Femur (tissue), 1 donor: ENCODE data around the gene CD99.
A peak's percentile ranks its signal among the peaks of the same experiment; 100 is the strongest.
"Not testable (repeated sequence)": the region's sequence is repeated elsewhere in the genome, so short reads cannot be mapped to it uniquely, and the experiment has no call there.

Experiments used
- DNase-seq: peaks from one replicate; pipeline ENCODE4 v3.0.0-alpha.2; 2017

CD99 gene

DNA sequence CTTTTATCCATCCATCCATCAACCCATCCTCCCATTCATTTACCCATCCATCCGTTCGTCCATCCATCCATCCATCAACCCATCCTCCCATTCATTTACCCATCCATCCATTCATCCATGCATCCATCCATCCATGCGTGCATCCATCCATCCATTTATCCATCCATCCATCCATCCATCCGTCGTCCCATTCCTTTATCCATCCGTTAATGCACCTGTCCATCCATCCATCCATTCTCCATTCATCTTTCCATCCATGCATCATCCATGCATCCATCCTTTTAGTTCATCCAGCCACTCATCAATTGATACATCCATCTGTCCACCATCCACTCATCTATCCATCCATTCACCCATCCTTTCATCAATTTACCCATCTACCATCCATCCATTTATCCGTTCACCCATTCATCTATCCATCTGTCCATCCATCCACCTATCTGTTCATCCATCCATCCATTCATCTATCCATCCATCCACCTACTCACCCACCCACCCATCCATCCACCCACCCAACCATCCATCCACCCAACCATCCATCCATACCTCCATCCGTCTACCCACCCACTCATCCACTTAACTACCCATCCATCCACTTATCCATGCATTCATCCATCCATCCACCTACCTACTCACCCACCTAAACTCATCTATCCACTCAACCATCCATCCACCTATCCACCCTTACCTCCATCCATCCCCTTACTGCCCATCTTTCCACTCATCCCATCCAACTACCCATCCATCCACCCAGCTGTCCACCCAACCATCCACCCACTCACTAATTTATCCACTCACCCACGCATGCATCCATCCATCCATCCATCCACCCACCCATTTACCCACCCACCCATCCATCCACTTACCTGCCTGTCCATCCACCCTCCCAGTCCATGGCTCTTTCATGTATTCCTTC lies 9.6 kb downstream of the CD99 start:
- DNase-seq: no peak

DNA sequence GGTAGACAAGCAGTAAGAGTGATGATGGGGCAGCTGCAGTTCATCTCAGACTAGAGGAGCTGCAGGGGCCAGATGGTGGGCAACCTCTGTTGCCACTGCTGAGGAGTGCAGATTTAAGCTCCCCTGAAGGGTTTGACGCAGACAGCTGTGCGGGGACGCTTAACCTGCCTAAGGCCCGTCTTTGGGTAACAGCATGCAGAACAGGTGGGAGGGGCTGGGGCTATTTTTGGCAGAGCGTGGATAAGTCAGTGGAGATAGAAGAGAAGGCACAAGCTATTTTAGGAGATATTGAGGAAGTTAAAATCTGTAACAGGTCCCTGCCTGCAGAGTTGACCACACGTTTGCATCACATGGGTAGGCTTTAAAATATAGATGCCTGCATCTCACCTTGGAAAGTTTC lies 10.5 kb downstream of the CD99 start:
- DNase-seq: no peak

DNA sequence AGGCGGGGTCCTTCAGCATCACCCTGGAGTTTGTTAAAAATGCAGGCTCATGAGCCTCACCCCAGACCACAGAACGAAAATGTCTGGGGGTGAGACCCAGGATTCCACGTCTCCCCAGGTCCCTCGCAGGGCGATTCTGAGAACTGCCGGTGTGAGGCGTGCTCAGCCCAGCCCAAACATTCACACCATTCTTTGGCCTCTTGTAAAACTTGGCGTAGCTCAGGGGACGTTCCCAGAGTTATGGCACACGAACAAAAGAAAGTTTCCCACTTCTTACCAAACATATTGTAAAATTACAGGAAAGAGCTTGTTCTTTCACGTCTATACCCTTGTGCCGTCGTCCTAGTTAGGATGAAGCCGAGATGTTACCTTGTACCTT lies 12.9 kb downstream of the CD99 start:
- peak; percentile 33 for DNase-seq

DNA sequence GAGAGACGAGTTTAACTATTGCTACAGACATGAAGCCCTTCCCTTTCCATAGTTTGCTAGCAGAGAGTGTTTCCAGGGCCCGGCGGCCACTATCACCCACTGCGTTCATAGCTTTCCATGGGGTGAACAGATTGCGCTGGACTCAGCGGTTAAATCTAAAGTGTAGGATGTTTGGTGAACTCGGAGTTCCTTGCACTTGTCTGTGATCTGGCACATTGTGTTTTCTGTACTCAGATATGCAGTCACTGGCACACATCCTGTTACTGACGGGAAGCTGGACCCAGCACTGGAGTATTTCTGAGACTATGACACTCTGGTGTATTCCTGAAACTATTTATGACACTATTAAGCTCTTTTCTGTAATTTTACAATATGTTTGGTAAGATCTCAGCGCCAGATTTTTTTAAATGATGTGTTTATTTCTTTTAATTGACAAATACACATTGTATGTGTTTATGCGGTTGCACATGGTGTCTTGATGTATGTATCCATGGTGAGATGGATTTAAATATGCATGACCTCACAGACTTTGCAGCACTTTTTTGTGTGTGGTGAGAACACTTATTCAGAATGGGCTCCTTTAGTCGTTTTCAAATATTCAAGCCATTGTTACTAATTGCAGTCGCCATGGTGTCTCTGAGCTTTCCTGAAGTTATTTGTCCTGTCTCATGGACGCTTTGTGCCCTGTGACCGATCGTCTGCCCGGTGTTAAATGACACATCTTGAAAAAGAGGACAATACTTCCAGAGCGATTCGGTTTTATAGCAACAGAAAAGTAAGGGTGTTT lies 14.1 kb downstream of the CD99 start:
- peak; percentile 49 for DNase-seq

DNA sequence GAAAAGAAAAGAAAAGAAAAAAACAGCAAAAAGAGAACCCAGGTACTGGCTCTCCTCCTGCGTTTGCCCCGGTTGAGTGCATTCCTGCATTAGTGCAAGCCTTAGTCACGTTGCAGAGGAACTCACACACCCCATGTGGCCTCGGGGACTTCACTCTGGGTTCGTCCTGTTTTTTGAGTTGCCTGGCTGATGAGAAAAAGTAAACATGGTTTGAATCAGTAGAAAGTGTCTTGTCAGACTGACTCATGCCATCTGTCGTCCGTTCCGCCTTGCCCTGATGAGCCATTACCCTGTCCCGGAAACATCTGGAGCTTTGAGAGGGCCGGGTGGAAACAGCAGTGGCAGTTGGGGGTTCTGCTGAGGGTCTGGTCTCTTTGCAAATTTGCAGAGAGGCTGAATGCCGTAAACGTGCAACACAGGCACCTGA lies 16.3 kb downstream of the CD99 start:
- DNase-seq: peak; percentile 83

DNA sequence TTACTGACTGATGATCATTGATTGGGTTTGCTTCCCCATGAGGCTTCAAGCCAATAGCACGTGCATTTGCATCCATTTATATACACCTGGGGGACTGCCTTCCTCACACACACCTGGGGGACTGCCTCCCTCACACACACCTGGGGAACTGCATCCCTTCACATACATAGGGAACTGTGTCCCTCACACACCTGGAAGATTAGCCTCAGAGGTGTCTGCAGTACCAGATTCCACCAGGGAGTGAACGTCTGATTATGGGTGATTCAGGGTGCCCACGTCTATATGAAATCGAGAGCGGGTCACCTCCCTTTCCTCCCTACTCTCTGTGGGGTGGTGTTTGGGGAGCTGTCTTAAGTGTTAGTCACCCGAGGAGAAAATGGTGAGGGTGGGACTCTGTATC lies 16.9 kb downstream of the CD99 start:
- no peak for DNase-seq

DNA sequence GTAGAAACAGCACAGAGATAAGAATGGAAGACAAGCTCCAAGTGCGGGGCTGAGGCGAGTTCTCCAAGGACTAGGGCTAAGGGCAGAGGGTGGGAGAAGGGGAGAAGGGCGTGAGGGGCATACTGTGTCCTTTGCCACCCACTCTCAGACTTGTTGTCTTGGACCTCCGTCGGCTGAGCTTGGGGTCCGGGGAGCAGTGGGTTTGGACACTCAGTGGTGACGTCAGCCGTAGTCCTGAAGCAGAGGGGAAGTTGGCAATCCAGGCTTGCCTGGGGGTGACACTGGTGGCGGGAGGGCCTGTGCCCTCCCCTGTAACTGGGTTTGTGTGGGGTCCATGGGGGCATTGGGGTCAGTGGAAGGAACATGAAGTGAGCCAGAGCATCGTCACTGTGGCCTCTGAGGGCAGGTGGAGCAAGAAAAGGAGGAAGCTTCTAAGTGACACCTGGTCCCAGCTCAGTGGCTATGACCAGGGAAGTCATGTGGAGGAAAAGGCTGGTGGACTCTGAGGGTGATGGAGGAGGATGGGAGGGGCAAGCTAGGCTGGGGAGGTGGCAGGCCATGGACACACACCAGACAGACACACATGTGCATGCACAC lies 17.6 kb downstream of the CD99 start:
- no peak for DNase-seq

DNA sequence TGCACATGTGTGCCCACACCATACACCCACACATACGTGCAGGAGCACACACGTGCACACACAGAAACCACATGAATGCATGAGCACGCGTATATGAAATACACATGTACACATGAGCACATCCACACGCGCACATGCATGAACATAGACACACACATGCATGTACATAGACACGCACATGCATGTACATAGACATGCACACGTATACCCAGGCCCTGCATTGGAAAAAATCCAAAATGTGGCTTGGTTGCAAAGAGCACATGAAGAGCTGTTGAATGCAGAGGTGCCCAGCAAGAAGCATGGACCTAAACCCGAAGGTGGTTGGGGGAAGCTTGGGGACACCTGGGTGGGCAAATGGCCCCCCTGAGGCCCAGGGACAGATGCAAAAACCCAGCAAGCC lies 18.5 kb downstream of the CD99 start:
- no peak for DNase-seq

DNA sequence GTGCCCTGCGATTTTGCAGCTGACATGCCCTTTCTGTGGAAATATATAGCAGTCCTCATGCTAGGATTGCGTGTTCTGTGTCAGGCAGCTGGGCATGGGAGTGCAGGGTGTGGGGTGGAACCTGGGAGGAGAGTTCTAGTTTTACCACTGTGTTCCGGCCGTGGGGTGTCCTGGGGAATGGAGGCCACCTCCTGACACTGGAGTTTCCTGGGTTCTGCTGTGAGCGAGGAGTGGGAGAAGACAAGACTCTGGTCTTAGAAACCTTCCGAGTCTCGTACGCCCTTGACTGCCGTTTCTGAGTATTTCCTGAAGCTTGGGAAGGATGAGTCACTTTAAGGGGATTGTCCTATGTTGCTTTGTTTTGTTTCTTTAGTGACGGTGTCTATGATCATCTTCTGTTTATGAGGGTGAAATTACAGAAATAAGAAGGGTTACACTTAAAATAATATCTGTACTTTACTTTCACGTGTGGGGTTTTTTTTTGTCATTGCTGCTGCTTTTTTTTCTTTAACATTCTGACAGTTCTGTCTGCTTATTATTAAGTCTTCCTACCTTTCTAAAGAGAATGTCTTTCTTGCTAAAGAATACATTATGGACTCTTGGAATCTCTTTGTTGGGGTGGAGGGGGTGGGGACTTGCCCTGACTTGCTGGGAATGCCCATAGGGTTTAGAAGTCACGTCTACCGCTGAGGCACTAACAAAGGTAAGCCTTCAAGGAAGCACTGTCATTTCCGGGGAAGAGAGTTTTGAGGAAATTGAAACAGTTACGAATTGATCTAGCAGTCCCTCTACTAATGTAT lies 19.1 kb downstream of the CD99 start:
- DNase-seq: peak; percentile 44

DNA sequence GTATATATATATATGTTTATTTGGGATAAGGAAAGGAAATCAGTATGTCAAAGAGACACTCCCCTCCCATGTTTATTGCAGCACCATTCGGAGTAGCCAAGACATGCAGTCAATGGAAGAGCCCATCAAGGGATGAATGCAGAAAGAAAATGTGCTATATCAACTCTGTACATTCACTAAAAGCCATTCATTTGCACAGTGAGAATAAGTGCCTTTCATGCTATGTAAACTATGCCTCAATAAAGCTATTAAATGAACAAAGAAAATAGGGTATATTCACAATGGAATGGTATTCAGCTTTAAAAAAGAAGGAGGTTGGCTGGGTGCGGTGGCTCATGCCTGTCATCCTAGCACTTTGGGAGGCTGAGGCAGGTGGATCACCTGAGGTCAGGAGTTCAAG lies 20.3 kb downstream of the CD99 start:
- DNase-seq: no peak

DNA sequence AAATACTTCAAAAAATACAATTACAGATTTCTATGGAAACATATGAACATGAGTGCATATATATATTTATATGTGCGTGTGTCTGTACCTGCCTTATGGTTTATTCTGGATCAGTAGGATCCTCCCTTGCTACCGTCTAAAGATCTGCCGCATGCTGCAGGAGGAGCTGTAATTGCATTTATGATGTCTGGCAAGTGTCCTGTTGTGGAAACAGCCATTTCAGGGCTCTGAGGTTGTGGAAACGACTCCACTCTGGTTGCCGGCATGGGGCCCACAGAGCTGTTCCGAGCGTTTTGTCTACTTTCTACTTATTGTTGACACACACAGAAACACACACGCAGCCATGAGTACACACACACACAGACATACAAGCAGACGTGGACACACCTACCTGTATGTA lies 21.3 kb downstream of the CD99 start:
- DNase-seq: no peak

DNA sequence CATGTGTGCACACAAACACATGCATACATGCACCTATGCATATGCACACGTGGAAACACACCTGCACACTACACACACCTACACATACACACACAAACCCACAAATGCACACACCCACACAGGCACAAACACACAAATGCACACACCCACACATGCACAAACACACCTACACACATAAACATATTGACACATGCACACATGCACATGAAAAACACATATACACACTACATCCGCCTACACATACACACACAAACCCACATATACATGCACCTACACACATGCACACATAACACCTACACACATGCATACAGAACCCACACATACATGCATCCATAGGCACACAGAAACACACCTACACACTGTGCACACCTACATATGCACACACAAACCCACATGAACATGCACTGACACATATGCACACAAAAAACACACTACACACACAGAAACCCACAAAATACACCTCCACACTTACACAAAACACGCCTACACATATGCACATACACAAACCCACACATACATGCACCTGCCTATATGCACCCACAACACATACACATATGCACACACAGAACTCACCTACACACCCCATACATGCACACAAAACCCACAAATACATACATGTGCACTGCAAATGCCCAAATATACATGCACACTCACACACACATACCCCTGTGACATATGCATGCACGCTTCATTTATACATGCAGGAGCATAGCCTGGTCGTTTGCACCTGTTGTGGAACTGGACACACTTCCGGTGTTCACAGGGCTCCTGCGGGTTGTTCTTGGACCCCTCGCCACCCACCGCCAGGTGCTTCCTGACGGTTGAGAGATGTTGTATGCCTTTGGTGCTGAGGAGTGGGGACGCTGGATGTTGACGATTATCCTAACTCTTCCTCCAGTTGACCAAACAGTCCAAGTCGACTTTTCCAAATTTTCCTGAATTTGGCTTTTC lies 22.1 kb downstream of the CD99 start:
- no peak for DNase-seq

DNA sequence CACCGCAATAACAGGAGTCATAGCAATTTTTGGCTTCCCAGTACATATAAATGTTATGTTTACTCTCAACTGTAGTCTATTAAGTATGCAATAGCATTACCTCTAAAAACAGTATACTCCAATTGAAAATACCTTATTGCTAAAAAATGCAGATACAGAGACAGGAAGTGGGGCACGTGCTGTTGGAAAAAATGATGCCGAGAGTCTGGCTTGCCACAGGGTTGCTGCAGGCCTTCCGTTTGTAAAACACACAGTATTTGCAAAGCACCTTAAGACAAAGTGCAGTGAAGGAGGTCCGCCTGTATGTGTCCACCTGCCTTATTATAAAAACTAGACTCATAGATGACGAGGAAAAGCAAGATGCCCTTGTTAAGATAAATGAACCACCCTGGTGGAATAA lies 23.5 kb downstream of the CD99 start:
- no peak for DNase-seq

DNA sequence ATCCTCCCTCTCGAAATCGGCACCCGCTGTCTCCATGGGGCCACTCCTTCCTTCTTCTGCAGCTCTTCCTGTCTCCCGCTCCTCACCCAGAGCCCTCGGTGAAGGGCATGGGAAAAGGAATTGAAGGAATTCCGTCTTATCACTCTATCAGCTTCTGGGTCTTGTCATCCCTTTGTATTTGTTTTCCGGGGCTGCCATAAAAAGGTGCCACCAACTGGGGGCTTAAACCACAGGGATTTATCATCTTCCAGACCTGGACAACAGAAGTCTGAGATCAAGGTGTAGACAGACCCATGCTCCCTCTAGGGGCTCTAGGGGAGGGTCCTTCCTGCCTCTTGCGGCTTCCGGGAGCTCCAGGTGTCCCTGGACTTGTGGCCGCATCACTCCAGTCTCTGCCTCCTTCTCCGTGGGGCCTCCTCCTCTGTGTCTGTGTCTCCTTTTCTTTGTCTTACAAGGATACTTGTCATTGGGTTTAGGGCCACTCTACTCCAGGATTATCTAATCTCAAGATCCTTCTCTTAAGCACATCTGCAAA lies 24.0 kb downstream of the CD99 start:
- DNase-seq: no peak

DNA sequence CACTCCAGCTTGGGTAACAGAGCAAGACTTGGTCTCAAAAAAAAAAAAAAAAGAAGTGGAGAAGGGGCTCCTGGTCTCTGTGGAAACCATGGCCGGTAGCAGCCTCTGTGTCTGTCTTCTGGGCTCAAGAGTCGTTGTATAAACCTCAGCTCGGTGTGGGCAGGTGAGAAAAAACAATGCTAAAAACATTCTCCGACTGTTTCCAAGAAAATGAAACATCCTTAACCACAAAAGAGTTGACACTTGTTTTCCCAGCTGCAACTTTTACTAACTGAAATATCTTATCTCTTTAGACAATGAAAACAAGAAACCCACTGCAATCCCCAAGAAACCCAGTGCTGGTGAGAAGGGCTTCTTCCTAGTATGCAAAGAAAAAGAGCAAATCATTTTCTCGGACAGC lies 26.2 kb downstream of the CD99 start:
- DNase-seq: no peak

DNA sequence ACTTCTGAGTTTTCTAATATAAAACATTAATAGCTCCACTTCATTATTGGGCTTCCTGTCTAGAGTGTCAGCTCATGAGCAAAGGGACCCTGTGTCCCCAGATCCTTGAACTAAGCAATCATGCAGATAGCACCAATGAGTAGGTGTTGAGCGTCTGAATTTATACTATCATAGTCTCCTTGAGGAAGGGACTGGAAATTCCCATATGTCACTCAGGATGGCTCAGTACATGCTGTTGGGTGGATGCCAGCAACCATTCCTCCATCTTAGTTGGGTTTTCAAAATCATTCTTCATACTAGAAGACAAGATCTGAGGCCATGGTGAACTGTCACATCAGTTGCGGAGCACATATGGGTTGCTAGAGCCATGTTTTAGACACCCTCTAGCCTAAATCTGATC lies 27.7 kb downstream of the CD99 start:
- DNase-seq: no peak

DNA sequence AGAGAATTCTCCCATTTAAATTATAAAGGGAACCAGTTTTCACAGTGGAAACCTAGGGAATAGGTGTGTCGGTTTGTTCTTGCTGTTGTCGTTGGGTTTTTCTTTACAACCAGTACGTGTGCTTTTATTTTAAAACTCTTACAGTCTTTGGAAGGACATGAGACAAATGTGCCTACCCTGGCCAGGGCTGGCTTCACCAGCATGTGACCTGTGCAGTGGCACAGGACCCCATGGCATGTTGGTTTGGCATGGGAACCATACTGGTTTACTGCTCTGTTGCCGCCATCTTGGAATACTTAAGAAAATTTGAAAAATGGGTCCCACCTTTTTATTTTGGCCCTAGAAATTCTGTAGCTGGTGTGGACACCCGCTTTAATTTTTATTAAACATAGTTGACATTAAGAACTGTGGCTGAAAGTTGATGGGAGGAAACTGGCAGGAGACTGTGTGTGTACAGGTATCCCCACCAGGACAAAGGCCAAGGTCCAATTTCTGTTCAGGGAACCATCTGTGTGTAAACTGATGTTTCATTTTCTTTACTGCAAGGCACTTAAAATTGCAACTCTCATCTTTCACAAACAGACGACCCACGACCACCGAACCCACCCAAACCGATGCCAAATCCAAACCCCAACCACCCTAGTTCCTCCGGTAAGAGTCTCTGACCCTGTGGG lies 28.8 kb downstream of the CD99 start:
- DNase-seq: no peak

DNA sequence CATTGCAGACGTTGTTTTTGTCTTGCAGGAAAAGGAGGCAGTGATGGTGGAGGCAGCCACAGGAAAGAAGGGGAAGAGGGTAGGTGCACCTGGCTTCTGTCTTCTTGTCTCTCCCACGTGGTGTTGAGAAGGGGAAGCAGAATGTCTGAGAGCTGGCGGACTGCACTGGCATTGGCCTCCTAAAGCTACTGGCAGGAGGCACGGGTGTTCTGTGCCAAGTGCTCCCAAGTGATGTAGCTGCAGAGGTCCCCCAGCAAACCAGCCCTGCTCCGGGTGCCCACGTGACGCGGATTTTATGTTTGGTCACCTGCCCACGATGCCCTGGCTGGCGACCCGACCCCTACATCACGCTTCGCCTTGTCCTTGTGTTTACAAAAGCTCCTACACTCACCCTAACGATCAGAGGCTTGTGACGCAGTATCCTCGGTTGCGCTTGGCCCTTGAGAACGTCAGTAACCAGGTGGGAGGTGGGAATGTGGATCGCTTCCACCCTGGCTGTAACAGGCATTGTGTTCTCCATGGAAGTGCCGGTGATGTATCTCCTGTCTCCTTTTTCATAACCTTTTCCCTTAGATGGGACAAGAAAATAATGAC lies 32.3 kb downstream of the CD99 start:
- DNase-seq: no peak

DNA sequence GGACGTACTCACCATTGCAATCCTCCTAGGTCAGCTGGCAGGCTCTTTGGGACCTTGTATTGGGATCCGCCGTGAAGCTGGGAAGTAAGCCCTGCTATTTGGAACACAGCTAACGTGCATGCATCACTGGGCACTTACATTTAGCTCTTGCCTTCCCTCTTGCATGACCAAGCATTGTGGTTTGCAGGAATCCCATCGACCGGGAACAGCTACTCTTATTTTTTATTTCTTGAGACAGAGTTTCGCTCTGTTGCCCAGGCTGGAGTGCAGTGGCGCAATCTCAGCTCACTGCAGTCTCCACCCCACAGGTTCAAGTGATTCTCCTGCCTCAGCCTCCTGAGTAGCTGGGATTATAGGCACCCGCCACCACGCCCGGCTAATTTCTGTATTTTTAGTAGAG lies 36.2 kb downstream of the CD99 start:
- not testable (repeated sequence) for DNase-seq

DNA sequence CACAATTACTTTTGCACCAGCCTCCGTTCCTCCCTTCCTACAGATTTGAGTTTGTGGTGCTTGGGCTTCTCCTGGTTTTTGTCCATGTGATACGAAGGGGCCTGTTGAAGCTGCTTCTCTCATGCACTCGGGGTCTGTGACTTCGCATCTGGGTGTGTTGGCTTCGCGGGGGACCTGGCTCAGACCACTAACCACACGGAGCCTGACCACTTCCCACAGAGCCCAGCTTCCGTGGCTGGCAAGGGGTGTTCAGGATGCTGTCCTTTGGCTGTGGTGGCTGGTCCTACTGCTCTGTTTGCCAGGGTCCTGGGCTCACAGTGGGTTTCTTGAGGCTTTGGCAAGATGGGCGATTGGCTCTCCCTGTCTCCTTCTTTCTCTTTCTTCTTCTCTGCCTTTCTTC lies 41.0 kb downstream of the CD99 start:
- DNase-seq: no peak
